Osteoblast (primary cell): ENCODE results near the gene NR1H4. TPM values are rescaled to one million over a fixed set of nuclear protein-coding genes. Genes with fewer than 3 reads are reported as not detected.

ENCODE experiments used
- DNase-seq: peaks from one replicate; pipeline ENCODE4 v3.0.0; 2011; ENCODE audit warnings: low spot score, mixed read lengths; ENCODE audit not compliant: insufficient read length; ENCODE audit errors: missing footprints
- H2AFZ ChIP-seq: 2 replicates; pipeline ENCODE4 v1.6.0; 2011; ENCODE audit warnings: mild to moderate bottlenecking, low read length
- H3K27ac ChIP-seq: 2 replicates; pipeline ENCODE4 v1.5.1; 2011; ENCODE audit warnings: mild to moderate bottlenecking, low read depth, low read length, moderate library complexity
- H3K27me3 ChIP-seq: 2 replicates; pipeline ENCODE4 v1.6.0; 2012; ENCODE audit warnings: mild to moderate bottlenecking, control low read depth, inconsistent platforms, low read length, moderate library complexity; ENCODE audit not compliant: insufficient read depth
- H3K36me3 ChIP-seq: 2 replicates; pipeline ENCODE4 v1.5.1; 2011; ENCODE audit warnings: mild to moderate bottlenecking, low read length, control low read depth, moderate library complexity; ENCODE audit not compliant: insufficient read depth
- H3K4me1 ChIP-seq: 2 replicates; pipeline ENCODE4 v1.5.1; 2011; ENCODE audit warnings: mild to moderate bottlenecking, low read length, control low read depth, moderate library complexity; ENCODE audit not compliant: insufficient read depth
- H3K4me2 ChIP-seq: 2 replicates; pipeline ENCODE4 v1.6.0; 2011; ENCODE audit warnings: mild to moderate bottlenecking, low read length; ENCODE audit not compliant: insufficient read depth
- H3K4me3 ChIP-seq: fragments of 200-600 bp; sonication (generic); 3 replicates; pipeline ENCODE4 v1.5.1; 2012; ENCODE audit warnings: mild to moderate bottlenecking, low read length, inconsistent platforms; ENCODE audit not compliant: insufficient read depth
- H3K79me2 ChIP-seq: 2 replicates; pipeline ENCODE4 v1.6.0; 2012; ENCODE audit warnings: mild to moderate bottlenecking, low read length, control low read depth, inconsistent platforms; ENCODE audit not compliant: insufficient read depth
- H3K9me3 ChIP-seq: 2 replicates; pipeline ENCODE4 v1.5.1; 2011; ENCODE audit warnings: low read depth, low read length, control low read depth
- H4K20me1 ChIP-seq: 2 replicates; pipeline ENCODE4 v1.6.0; 2012; ENCODE audit warnings: mild to moderate bottlenecking, low read length, control low read depth; ENCODE audit not compliant: insufficient read depth
- CTCF ChIP-seq: IDR thresholded peaks from 2 replicates; pipeline ENCODE4 v1.5.1; 2011; ENCODE audit warnings: mild to moderate bottlenecking, low read depth, low read length, moderate library complexity; ENCODE audit errors: extremely low read depth
- total RNA-seq: library from RNA; depleted of rRNA; stranded (reverse); fragments of >200 nt; gene quantifications from 2 replicates; pipeline ENCODE4 v1.2.3, GENCODE V29; 2012

NR1H4 gene
- total RNA-seq, 1 donor = not detected

- Histone ChIP-seq H3K27ac (no peak overlapping the region), H3K4me1 (no peaks in the 10 kb centered on the region), H3K4me3 (no peak overlapping the region), H3K9me3 (no peaks in the 10 kb centered on the region), H3K79me2 (no peaks in the 10 kb centered on the region), H3K27me3 (no peaks in the 10 kb centered on the region), H4K20me1 (no peaks in the 10 kb centered on the region), H3K4me2 (no peak overlapping the region), H2AFZ (no peak overlapping the region), H3K36me3 (no peaks in the 10 kb centered on the region)
- no peak for TF ChIP-seq CTCF
- DNase-seq = no peak
Measured at GRCh38 chr12:100458191-100458590, 15.5 kb upstream of the NR1H4 start.

GRCh38 chr12:100460702-100461101, 13.0 kb upstream of the NR1H4 start:
- DNase-seq = no peak
- no peaks in the 10 kb centered on the region for H3K4me1 ChIP-seq
- no peaks in the 10 kb centered on the region for H3K9me3 ChIP-seq
- TF ChIP-seq CTCF = no peak
- H3K79me2 ChIP-seq = no peaks in the 10 kb centered on the region
- no peaks in the 10 kb centered on the region for H3K27me3 ChIP-seq
- H2AFZ ChIP-seq = no peak overlapping the region
- H3K36me3 ChIP-seq = no peaks in the 10 kb centered on the region
- H3K4me2 ChIP-seq = no peak overlapping the region
- H3K4me3 ChIP-seq = no peak overlapping the region
- H4K20me1 ChIP-seq = no peaks in the 10 kb centered on the region
- H3K27ac ChIP-seq = no peak overlapping the region

GRCh38 chr12:100461330-100461973, 12.2 kb upstream of the NR1H4 start:
- Histone ChIP-seq H3K4me2 (no peak overlapping the region), H4K20me1 (no peaks in the 10 kb centered on the region), H3K36me3 (no peaks in the 10 kb centered on the region), H3K4me3 (no peak overlapping the region), H3K79me2 (no peaks in the 10 kb centered on the region), H3K27ac (no peak overlapping the region), H3K9me3 (no peaks in the 10 kb centered on the region), H2AFZ (no peak overlapping the region), H3K27me3 (no peaks in the 10 kb centered on the region), H3K4me1 (no peaks in the 10 kb centered on the region)
- no peak for TF ChIP-seq CTCF
- no peak for DNase-seq

GRCh38 chr12:100463661-100464060, 10.0 kb upstream of the NR1H4 start:
- Histone ChIP-seq H3K27ac (no peak overlapping the region), H3K9me3 (no peaks in the 10 kb centered on the region), H3K4me2 (no peak overlapping the region), H4K20me1 (no peaks in the 10 kb centered on the region), H3K27me3 (no peaks in the 10 kb centered on the region), H3K79me2 (no peaks in the 10 kb centered on the region), H3K4me1 (no peaks in the 10 kb centered on the region), H3K4me3 (no peak overlapping the region), H3K36me3 (no peaks in the 10 kb centered on the region), H2AFZ (no peak overlapping the region)
- no peak for DNase-seq
- no peak for TF ChIP-seq CTCF
